ENCODE data around the gene CNTROB. TPM values are rescaled to one million over a fixed set of nuclear protein-coding genes. Genes with fewer than 3 reads are reported as not detected.

Gene CNTROB
- polyA plus RNA-seq, 2 of the 4 experiments (the other 2 are of a cell fraction), result 23.2 to 57.0 TPM

- ATAC-seq (no peak), DNase-seq (ENCODE audit: low read depth in 1 of 2, low spot score in 1 of 2) (no peak), FAIRE-seq (no peak)
- H3K9me3 ChIP-seq, result no peaks in the 10 kb centered on the region
- no peak overlapping the region for H3K4me2 ChIP-seq
- ChIA-PET CTCF (interaction anchor here (0.6 to 33.2 kb wide), 15 partner anchors 9 to 305 kb away, joined by 3 to 470 read pairs (median 3); partner anchors contain the start of genes CNTROB, TP53, TRAPPC1 and WRAP53), POLR2A (interaction anchor here (0.8 to 1.6 kb wide), 3 partner anchors 11 to 87 kb away, joined by 4 to 5 read pairs (median 4); partner anchors contain the start of genes CNTROB, CYB5D1, NAA38 and TRAPPC1)
- WGBS (ENCODE audit: missing lambda C conversion rate), result 94% methylated on average over 9 of the region's 9 CpGs
- H3K27ac ChIP-seq, result no peak overlapping the region
- H3K4me1 ChIP-seq, result no peaks in the 10 kb centered on the region
- no peak overlapping the region for H3K4me3 ChIP-seq
- TF ChIP-seq ATOH8 (CRISPR knock-in tag; IDR thresholded peaks at IDR 0.05; ENCODE audit: low read depth), result no peak
- TF ChIP-seq RAD21 (conservative IDR thresholded peaks at IDR 0.05 in 1 of 2, IDR thresholded peaks at IDR 0.05 in 1 of 2), result no peak
- TF ChIP-seq CEBPB (IDR thresholded peaks at IDR 0.05), result no peak
- TF ChIP-seq, protein P1, sequence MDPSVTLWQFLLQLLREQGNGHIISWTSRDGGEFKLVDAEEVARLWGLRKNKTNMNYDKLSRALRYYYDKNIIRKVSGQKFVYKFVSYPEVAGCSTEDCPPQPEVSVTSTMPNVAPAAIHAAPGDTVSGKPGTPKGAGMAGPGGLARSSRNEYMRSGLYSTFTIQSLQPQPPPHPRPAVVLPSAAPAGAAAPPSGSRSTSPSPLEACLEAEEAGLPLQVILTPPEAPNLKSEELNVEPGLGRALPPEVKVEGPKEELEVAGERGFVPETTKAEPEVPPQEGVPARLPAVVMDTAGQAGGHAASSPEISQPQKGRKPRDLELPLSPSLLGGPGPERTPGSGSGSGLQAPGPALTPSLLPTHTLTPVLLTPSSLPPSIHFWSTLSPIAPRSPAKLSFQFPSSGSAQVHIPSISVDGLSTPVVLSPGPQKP (IDR thresholded peaks at IDR 0.05; ENCODE audit: low read depth, low read length), result no peak
- no peak for TF ChIP-seq MAZ (IDR thresholded peaks at IDR 0.05; ENCODE audit: borderline replicate concordance, low read depth, low read length)
- no peak for TF ChIP-seq CTCF (IDR thresholded peaks at IDR 0.05)
Measured at GRCh38 chr17:7944326-7944725, 12.3 kb downstream of the CNTROB start.

GRCh38 chr17:7945651-7946050, 13.6 kb downstream of the CNTROB start:
- ChIA-PET CTCF (interaction anchor here (0.6 to 33.2 kb wide), 13 partner anchors 12 to 249 kb away, joined by 3 to 470 read pairs (median 4); partner anchors contain the start of genes CNTROB, KDM6B and TRAPPC1), POLR2A (interaction anchor here (1.3 kb wide), 1 partner anchor 14 kb away, joined by 4 read pairs; the partner anchor contains the start of genes CNTROB and TRAPPC1)
- no peak overlapping the region for H3K27ac ChIP-seq
- TF ChIP-seq RARB (CRISPR knock-in tag; IDR thresholded peaks at IDR 0.05) (no peak), FOSB (CRISPR knock-in tag; IDR thresholded peaks at IDR 0.05) (no peak), GATA3 (IDR thresholded peaks at IDR 0.05; ENCODE audit: borderline replicate concordance) (no peak), RNF2 (IDR thresholded peaks at IDR 0.05; ENCODE audit: borderline replicate concordance, low read depth) (no peak), MAZ (IDR thresholded peaks at IDR 0.05; ENCODE audit: borderline replicate concordance, low read depth, low read length) (no peak)
- no peaks in the 10 kb centered on the region for H3K4me1 ChIP-seq
- ATAC-seq, result no peak; a peak in 1 of 6 replicates
- no peak for DNase-seq (ENCODE audit: low read depth in 1 of 2, low spot score in 1 of 2)
- no peak overlapping the region for H3K4me2 ChIP-seq
- WGBS (ENCODE audit: missing lambda C conversion rate), result 91% methylated on average over 7 of the region's 7 CpGs
- H3K9me3 ChIP-seq, result no peaks in the 10 kb centered on the region
- H3K4me3 ChIP-seq, result no peak overlapping the region
- FAIRE-seq, result no peak

- no peaks in the 10 kb centered on the region for H3K4me1 ChIP-seq
Measured at GRCh38 chr17:7946441-7946840, 14.4 kb downstream of the CNTROB start.

GRCh38 chr17:7947651-7948050, 15.6 kb downstream of the CNTROB start:
- Histone ChIP-seq H3K4me3 (no peak overlapping the region), H3K4me2 (no peak overlapping the region), H3K9me3 (no peaks in the 10 kb centered on the region), H3K27ac (no peak overlapping the region), H3K4me1 (no peaks in the 10 kb centered on the region)
- TF ChIP-seq CTCF (IDR thresholded peaks at IDR 0.05), result no peak
- no peak for TF ChIP-seq ZFP36 (IDR thresholded peaks at IDR 0.05; ENCODE audit: borderline replicate concordance, partially characterized antibody)
- TF ChIP-seq HDAC2 (IDR thresholded peaks at IDR 0.05), result no peak
- no peak for TF ChIP-seq FOSB (CRISPR knock-in tag; IDR thresholded peaks at IDR 0.05)
- TF ChIP-seq EHF (CRISPR knock-in tag; IDR thresholded peaks at IDR 0.05), result no peak
- no peak for TF ChIP-seq KDM5A (IDR thresholded peaks at IDR 0.05)
- TF ChIP-seq PHF8 (IDR thresholded peaks at IDR 0.05; ENCODE audit: borderline replicate concordance, low read depth), result no peak
- TF ChIP-seq, protein P2, sequence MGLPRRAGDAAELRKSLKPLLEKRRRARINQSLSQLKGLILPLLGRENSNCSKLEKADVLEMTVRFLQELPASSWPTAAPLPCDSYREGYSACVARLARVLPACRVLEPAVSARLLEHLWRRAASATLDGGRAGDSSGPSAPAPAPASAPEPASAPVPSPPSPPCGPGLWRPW (IDR thresholded peaks at IDR 0.05), result no peak
- TF ChIP-seq FOXS1 (CRISPR knock-in tag; IDR thresholded peaks at IDR 0.05), result no peak
- no peak for TF ChIP-seq RCOR1 (IDR thresholded peaks at IDR 0.05; ENCODE audit: low read depth, low read length)
- 78% methylated on average over 5 of the region's 5 CpGs for WGBS (ENCODE audit: missing lambda C conversion rate)
- no peak for FAIRE-seq
- ChIA-PET POLR2A (no interaction called here), CTCF (interaction anchor here (1.2 to 33.2 kb wide), 10 partner anchors 9 to 113 kb away, joined by 3 to 470 read pairs (median 5); partner anchors contain the start of genes CNTROB and TRAPPC1)
- ATAC-seq, result no peak
- DNase-seq (ENCODE audit: low read depth in 1 of 2, low spot score in 1 of 2), result no peak

More at GRCh38 chr17:7946441-7946840, 14.4 kb downstream of the CNTROB start:
- DNase-seq (ENCODE audit: low read depth in 1 of 2, low spot score in 1 of 2) (no peak), FAIRE-seq (no peak), ATAC-seq (no peak)
- Histone ChIP-seq H3K4me3 (no peak overlapping the region), H3K27ac (no peak overlapping the region), H3K9me3 (no peaks in the 10 kb centered on the region), H3K4me2 (no peak overlapping the region)
- TF ChIP-seq MYC (IDR thresholded peaks at IDR 0.05; ENCODE audit: borderline replicate concordance, low read length) (no peak), HOXB5 (CRISPR knock-in tag; IDR thresholded peaks at IDR 0.05) (no peak)
- ChIA-PET POLR2A (no interaction called here), CTCF (interaction anchor here (0.6 to 33.2 kb wide), 11 partner anchors 14 to 174 kb away, joined by 3 to 470 read pairs (median 5); partner anchors contain the start of genes CNTROB and TRAPPC1)
- 92% methylated on average over 5 of the region's 5 CpGs for WGBS (ENCODE audit: missing lambda C conversion rate)
